ENCODE measurements around the gene CNNM2.

GRCh38 chr10:102868911-102869257, 49.2 kb upstream of the CNNM2 start:
- TF ChIP-seq CTCF (IDR thresholded peaks at IDR 0.05; ENCODE audit: low read length) (no peak), EZH2 (IDR thresholded peaks at IDR 0.05; ENCODE audit: borderline replicate concordance, low read length) (no peak)
